WTC11 (cell line): ENCODE measurements around the gene ARHGEF25.

ENCODE experiments used
- ATF3 ChIP-seq: sonication (generic); formaldehyde crosslinking; conservative IDR thresholded peaks from 2 replicates; pipeline ENCODE4 v1.8.1; 2022; ENCODE audit warnings: mild to moderate bottlenecking, missing genetic modification reagents
- CREB1 ChIP-seq: sonication (generic); formaldehyde crosslinking; IDR thresholded peaks from 2 replicates; pipeline ENCODE4 v1.8.0; 2023; ENCODE audit warnings: mild to moderate bottlenecking, missing genetic modification reagents
- ELF4 ChIP-seq: sonication (generic); formaldehyde crosslinking; IDR thresholded peaks from 2 replicates; pipeline ENCODE4 v1.8.1; 2022; ENCODE audit warnings: low read depth, mild to moderate bottlenecking, moderate library complexity, missing genetic modification reagents
- JUN ChIP-seq: sonication (generic); formaldehyde crosslinking; IDR thresholded peaks from 2 replicates; pipeline ENCODE4 v1.8.0; 2023; ENCODE audit warnings: mild to moderate bottlenecking, missing genetic modification reagents
- KAT7 ChIP-seq: sonication (generic); formaldehyde crosslinking; IDR thresholded peaks from 2 replicates; pipeline ENCODE4 v1.8.1; 2023; ENCODE audit warnings: missing genetic modification reagents, mild to moderate bottlenecking, borderline replicate concordance
- MYBL2 ChIP-seq: sonication (generic); formaldehyde crosslinking; IDR thresholded peaks from 2 replicates; pipeline ENCODE4 v1.8.1; 2023; ENCODE audit warnings: mild to moderate bottlenecking, moderate library complexity, missing genetic modification reagents
- PREB ChIP-seq: sonication (generic); formaldehyde crosslinking; IDR thresholded peaks from 2 replicates; pipeline ENCODE4 v1.8.1; 2022; ENCODE audit warnings: mild to moderate bottlenecking, missing genetic modification reagents, moderate library complexity, borderline replicate concordance
- USF2 ChIP-seq: sonication (generic); formaldehyde crosslinking; IDR thresholded peaks from 2 replicates; pipeline ENCODE4 v1.8.1; 2023; ENCODE audit warnings: mild to moderate bottlenecking, missing genetic modification reagents, moderate library complexity
- TF ChIP-seq, protein P1 (sequence below): fragments of 200-600 bp; IDR thresholded peaks from 2 replicates; pipeline ENCODE4 v1.8.0; 2022; ENCODE audit warnings: antibody characterized with exemption

GRCh38 chr12:57641699-57642442, 30.6 kb downstream of the ARHGEF25 start:
- TF ChIP-seq, protein P1, sequence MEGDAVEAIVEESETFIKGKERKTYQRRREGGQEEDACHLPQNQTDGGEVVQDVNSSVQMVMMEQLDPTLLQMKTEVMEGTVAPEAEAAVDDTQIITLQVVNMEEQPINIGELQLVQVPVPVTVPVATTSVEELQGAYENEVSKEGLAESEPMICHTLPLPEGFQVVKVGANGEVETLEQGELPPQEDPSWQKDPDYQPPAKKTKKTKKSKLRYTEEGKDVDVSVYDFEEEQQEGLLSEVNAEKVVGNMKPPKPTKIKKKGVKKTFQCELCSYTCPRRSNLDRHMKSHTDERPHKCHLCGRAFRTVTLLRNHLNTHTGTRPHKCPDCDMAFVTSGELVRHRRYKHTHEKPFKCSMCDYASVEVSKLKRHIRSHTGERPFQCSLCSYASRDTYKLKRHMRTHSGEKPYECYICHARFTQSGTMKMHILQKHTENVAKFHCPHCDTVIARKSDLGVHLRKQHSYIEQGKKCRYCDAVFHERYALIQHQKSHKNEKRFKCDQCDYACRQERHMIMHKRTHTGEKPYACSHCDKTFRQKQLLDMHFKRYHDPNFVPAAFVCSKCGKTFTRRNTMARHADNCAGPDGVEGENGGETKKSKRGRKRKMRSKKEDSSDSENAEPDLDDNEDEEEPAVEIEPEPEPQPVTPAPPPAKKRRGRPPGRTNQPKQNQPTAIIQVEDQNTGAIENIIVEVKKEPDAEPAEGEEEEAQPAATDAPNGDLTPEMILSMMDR: no peak
- TF ChIP-seq MYBL2 (CRISPR knock-in tag) (no peak), KAT7 (no peak), JUN (CRISPR knock-in tag) (no peak), USF2 (CRISPR knock-in tag) (no peak), ELF4 (CRISPR knock-in tag) (no peak), CREB1 (CRISPR knock-in tag) (no peak), ATF3 (no peak), PREB (CRISPR knock-in tag) (no peak)
